H9 (cell line): ENCODE measurements around the gene NEUROG3. TPM values are rescaled to one million over a fixed set of nuclear protein-coding genes. Genes with fewer than 3 reads are reported as not detected.

Source experiments
- DNase-seq: peaks from one replicate; pipeline ENCODE4 v3.0.0-alpha.2; 2017
- H2AFZ ChIP-seq: one replicate; pipeline ENCODE4 v1.6.1; 2013; ENCODE audit warnings: mild to moderate bottlenecking, low read length, control low read depth, moderate library complexity
- H2AK5ac ChIP-seq: 2 replicates; pipeline ENCODE4 v1.6.1; 2013; ENCODE audit warnings: low read length, control low read depth, mixed read lengths; ENCODE audit not compliant: insufficient read length
- H2BK120ac ChIP-seq: one replicate; pipeline ENCODE4 v1.6.1; 2013; ENCODE audit warnings: low read depth, mild to moderate bottlenecking, low read length, control low read depth, inconsistent platforms; ENCODE audit not compliant: poor library complexity, severe bottlenecking
- H2BK12ac ChIP-seq: 2 replicates; pipeline ENCODE4 v1.6.1; 2013; ENCODE audit warnings: low read length, control low read depth, mixed read lengths, low read depth; ENCODE audit not compliant: insufficient read length
- H2BK15ac ChIP-seq: 2 replicates; pipeline ENCODE4 v1.6.1; 2013; ENCODE audit warnings: low read depth, low read length, control low read depth
- H2BK20ac ChIP-seq: one replicate; pipeline ENCODE4 v1.6.1; 2013; ENCODE audit warnings: low read depth, mild to moderate bottlenecking, low read length, control low read depth, inconsistent platforms; ENCODE audit not compliant: poor library complexity, severe bottlenecking
- H2BK5ac ChIP-seq: 2 replicates; pipeline ENCODE4 v1.6.1; 2013; ENCODE audit warnings: low read length, control low read depth, mixed read lengths; ENCODE audit not compliant: insufficient read length
- H3K14ac ChIP-seq: 2 replicates; pipeline ENCODE4 v1.6.1; 2013; ENCODE audit warnings: low read length, control low read depth; ENCODE audit not compliant: insufficient read depth
- H3K18ac ChIP-seq: 2 replicates; pipeline ENCODE4 v1.6.1; 2013; ENCODE audit warnings: low read depth, mild to moderate bottlenecking, mixed read lengths, low read length, control low read depth; ENCODE audit not compliant: insufficient read length
- H3K23ac ChIP-seq: 2 replicates; pipeline ENCODE4 v1.6.1; 2013; ENCODE audit warnings: low read length, control low read depth, mixed read lengths, low read depth; ENCODE audit not compliant: insufficient read length
- H3K23me2 ChIP-seq: 2 replicates; pipeline ENCODE4 v1.6.1; 2013; ENCODE audit warnings: low read depth, mild to moderate bottlenecking, mixed read lengths, low read length, control low read depth; ENCODE audit not compliant: insufficient read length, poor library complexity, severe bottlenecking
- H3K27ac ChIP-seq: 2 replicates; pipeline ENCODE4 v1.5.1; 2013; ENCODE audit warnings: low read length, control low read depth, mixed read lengths, low read depth; ENCODE audit not compliant: insufficient read length
- H3K27me3 ChIP-seq: 2 replicates; pipeline ENCODE4 v1.6.1; 2013; ENCODE audit warnings: low read length, control low read depth, inconsistent platforms; ENCODE audit not compliant: insufficient read depth
- H3K4ac ChIP-seq: 2 replicates; pipeline ENCODE4 v1.6.1; 2013; ENCODE audit warnings: low read depth, mild to moderate bottlenecking, control low read depth, inconsistent platforms, low read length, moderate library complexity
- H3K4me1 ChIP-seq: 2 replicates; pipeline ENCODE4 v1.6.1; 2013; ENCODE audit warnings: low read length, control low read depth, inconsistent platforms; ENCODE audit not compliant: insufficient read depth
- H3K4me2 ChIP-seq: 2 replicates; pipeline ENCODE4 v1.6.1; 2013; ENCODE audit warnings: low read length, control low read depth, mixed read lengths; ENCODE audit not compliant: insufficient read length, insufficient read depth
- H3K56ac ChIP-seq: 2 replicates; pipeline ENCODE4 v1.6.1; 2013; ENCODE audit warnings: low read depth, mild to moderate bottlenecking, mixed read lengths, low read length, control low read depth; ENCODE audit not compliant: insufficient read length
- H3K79me1 ChIP-seq: 2 replicates; pipeline ENCODE4 v1.6.1; 2013; ENCODE audit warnings: low read depth, mild to moderate bottlenecking, moderate library complexity, low read length, control low read depth, inconsistent platforms; ENCODE audit not compliant: insufficient read depth, poor library complexity, severe bottlenecking
- H3K79me2 ChIP-seq: 2 replicates; pipeline ENCODE4 v1.6.1; 2013; ENCODE audit warnings: low read length, control low read depth, inconsistent platforms; ENCODE audit not compliant: insufficient read depth
- H3K9ac ChIP-seq: 2 replicates; pipeline ENCODE4 v1.6.1; 2013; ENCODE audit warnings: low read length, control low read depth, mixed read lengths; ENCODE audit not compliant: insufficient read length; ENCODE audit errors: extremely low read depth
- H3K9me3 ChIP-seq: one replicate; pipeline ENCODE4 v1.6.1; 2013; ENCODE audit warnings: low read depth, low read length, inconsistent platforms; ENCODE audit not compliant: control insufficient read depth
- H3T11ph ChIP-seq: one replicate; pipeline ENCODE4 v1.6.1; 2013; ENCODE audit warnings: mild to moderate bottlenecking, low read length, control low read depth, inconsistent platforms
- H4K20me1 ChIP-seq: one replicate; pipeline ENCODE4 v1.6.1; 2013; ENCODE audit not compliant: control insufficient read depth, insufficient read length, insufficient read depth
- H4K5ac ChIP-seq: 2 replicates; pipeline ENCODE4 v1.6.1; 2013; ENCODE audit warnings: low read depth, mild to moderate bottlenecking, mixed read lengths, low read length, control low read depth; ENCODE audit not compliant: insufficient read length
- H4K8ac ChIP-seq: replicated peaks from 2 replicates; pipeline ENCODE4 v1.6.1; 2013; ENCODE audit warnings: low read length, control low read depth, mixed read lengths, low read depth; ENCODE audit not compliant: insufficient read length
- H4K91ac ChIP-seq: 2 replicates; pipeline ENCODE4 v1.6.1; 2013; ENCODE audit warnings: low read depth, mild to moderate bottlenecking, moderate library complexity, mixed read lengths, low read length, control low read depth; ENCODE audit not compliant: insufficient read length
- H3K27ac Mint-ChIP-seq, 3 experiments: 2 replicates in 2 of 3; 3 replicates in 1 of 3; pipeline ENCODE4 v1.8.0; 2020 to 2021; ENCODE audit warnings: mixed read lengths in 3 of 3, mild to moderate bottlenecking in 1 of 3, moderate library complexity in 1 of 3
- H3K27me3 Mint-ChIP-seq: 2 replicates; pipeline ENCODE4 v1.8.0; 2021; ENCODE audit warnings: low read depth, mild to moderate bottlenecking, moderate library complexity, mixed read lengths
- H3K36me3 Mint-ChIP-seq, 3 experiments: 2 replicates in 2 of 3; 3 replicates in 1 of 3; pipeline ENCODE4 v1.8.0; 2020 to 2021; ENCODE audit warnings: low read depth in 3 of 3, mixed read lengths in 3 of 3; ENCODE audit not compliant: insufficient read depth in 1 of 3
- H3K4me1 Mint-ChIP-seq, 2 experiments: 2 replicates each; pipeline ENCODE4 v1.8.0; 2020; ENCODE audit warnings: mixed read lengths in 2 of 2
- H3K4me3 Mint-ChIP-seq, 2 experiments: 2 replicates in 1 of 2; 3 replicates in 1 of 2; pipeline ENCODE4 v1.8.0; 2020 to 2021; ENCODE audit warnings: mild to moderate bottlenecking in 2 of 2, mixed read lengths in 2 of 2, moderate library complexity in 1 of 2
- H3K9me3 Mint-ChIP-seq, 2 experiments: 2 replicates in 1 of 2; 3 replicates in 1 of 2; pipeline ENCODE4 v1.8.0; 2020; ENCODE audit warnings: mild to moderate bottlenecking in 2 of 2, mixed read lengths in 2 of 2, moderate library complexity in 1 of 2
- WGBS: extraction: QIAGEN DNeasy Blood & Tissue Kit; methylation state at CpG from one replicate; pipeline ENCODE4 v1.1.7; 2013; ENCODE audit warnings: missing lambda C conversion rate, low lambda C conversion rate, mixed read lengths; ENCODE audit not compliant: insufficient read length; ENCODE audit errors: extremely low coverage; 5-methylcytosine and 5-hydroxymethylcytosine counted together
- total RNA-seq: library from RNA; stranded (reverse); gene quantifications from 2 replicates; pipeline ENCODE4 v1.2.1, GENCODE V29; 2021
- TF ChIP-seq, protein P1 (sequence below): fragments of 200-600 bp; sonication (generic); conservative IDR thresholded peaks from 3 replicates; pipeline ENCODE4 v1.8.0; 2021; ENCODE audit warnings: antibody characterized with exemption, mild to moderate bottlenecking

NEUROG3 gene
- total RNA-seq, 1 experiment from 2014 or later, result not detected

DNA sequence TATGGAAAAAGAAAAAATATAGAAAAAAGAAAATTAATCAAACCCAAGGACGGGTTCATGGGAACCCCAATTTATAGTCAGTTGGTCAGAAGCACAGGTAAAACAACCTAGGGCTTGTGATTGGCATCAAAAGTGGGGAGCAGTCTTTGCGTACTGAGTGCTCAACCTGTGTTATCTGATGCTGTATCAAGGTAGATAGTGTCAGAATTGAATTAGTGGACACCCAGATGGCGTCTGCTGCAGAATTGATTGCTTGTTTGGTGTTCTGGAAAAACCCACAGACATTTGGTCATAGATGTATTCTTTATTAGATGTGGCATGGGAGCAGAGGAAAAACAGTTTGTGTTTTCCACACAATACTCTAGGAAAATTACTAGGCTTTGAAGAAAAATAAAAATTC lies 39.6 kb downstream of the NEUROG3 start:
- H4K20me1 ChIP-seq, result no peaks in the 10 kb centered on the region
- H3K14ac ChIP-seq, result no peak overlapping the region
- H3K4me2 ChIP-seq, result no peak overlapping the region
- H3K9me3 Mint-ChIP-seq, result peaks cover 3 to 5% of the 10 kb centered on the region in 2 experiments
- no peak overlapping the region for H3K27ac Mint-ChIP-seq
- H3K4me3 Mint-ChIP-seq, result no peak overlapping the region
- no peak for DNase-seq
- no peaks in the 10 kb centered on the region for H3K9me3 ChIP-seq
- no peak overlapping the region for H3K9ac ChIP-seq
- H3K36me3 Mint-ChIP-seq, result peaks cover 0 to 2% (median under 1%) of the 10 kb centered on the region in 3 experiments; a peak in 1 of 7 replicates
- no peak overlapping the region for H2BK15ac ChIP-seq
- no peak overlapping the region for H2AFZ ChIP-seq
- H3K4me1 ChIP-seq, result no peaks in the 10 kb centered on the region
- H3K79me1 ChIP-seq, result no peaks in the 10 kb centered on the region
- H3K27ac ChIP-seq, result no peak overlapping the region
- H3K4ac ChIP-seq, result no peak overlapping the region
- H3T11ph ChIP-seq, result no peak overlapping the region
- no peaks in the 10 kb centered on the region for H3K79me2 ChIP-seq
- WGBS, result no CpG with 5 or more reads among the region's 3 CpGs
- no peak overlapping the region for H3K18ac ChIP-seq
- no peak overlapping the region for H2BK12ac ChIP-seq
- TF ChIP-seq, protein P1, sequence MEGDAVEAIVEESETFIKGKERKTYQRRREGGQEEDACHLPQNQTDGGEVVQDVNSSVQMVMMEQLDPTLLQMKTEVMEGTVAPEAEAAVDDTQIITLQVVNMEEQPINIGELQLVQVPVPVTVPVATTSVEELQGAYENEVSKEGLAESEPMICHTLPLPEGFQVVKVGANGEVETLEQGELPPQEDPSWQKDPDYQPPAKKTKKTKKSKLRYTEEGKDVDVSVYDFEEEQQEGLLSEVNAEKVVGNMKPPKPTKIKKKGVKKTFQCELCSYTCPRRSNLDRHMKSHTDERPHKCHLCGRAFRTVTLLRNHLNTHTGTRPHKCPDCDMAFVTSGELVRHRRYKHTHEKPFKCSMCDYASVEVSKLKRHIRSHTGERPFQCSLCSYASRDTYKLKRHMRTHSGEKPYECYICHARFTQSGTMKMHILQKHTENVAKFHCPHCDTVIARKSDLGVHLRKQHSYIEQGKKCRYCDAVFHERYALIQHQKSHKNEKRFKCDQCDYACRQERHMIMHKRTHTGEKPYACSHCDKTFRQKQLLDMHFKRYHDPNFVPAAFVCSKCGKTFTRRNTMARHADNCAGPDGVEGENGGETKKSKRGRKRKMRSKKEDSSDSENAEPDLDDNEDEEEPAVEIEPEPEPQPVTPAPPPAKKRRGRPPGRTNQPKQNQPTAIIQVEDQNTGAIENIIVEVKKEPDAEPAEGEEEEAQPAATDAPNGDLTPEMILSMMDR, result no peak
- no peak overlapping the region for H2BK120ac ChIP-seq
- H3K23ac ChIP-seq, result no peak overlapping the region
- no peaks in the 10 kb centered on the region for H3K4me1 Mint-ChIP-seq
- H3K23me2 ChIP-seq, result no peaks in the 10 kb centered on the region
- no peak overlapping the region for H4K8ac ChIP-seq
- no peak overlapping the region for H4K91ac ChIP-seq
- H3K27me3 Mint-ChIP-seq, result peaks cover 56% of the 10 kb centered on the region
- H3K56ac ChIP-seq, result no peak overlapping the region
- H3K27me3 ChIP-seq, result no peaks in the 10 kb centered on the region
- H2BK20ac ChIP-seq, result no peak overlapping the region
- no peak overlapping the region for H2AK5ac ChIP-seq
- no peak overlapping the region for H2BK5ac ChIP-seq
- H4K5ac ChIP-seq, result no peak overlapping the region
